Natural killer cell (primary cell): ENCODE results near the gene LRPAP1. TPM values are rescaled to one million over a fixed set of nuclear protein-coding genes. Genes with fewer than 3 reads are reported as not detected.
"Not testable (repeated sequence)": the region's sequence is repeated elsewhere in the genome, so short reads cannot be mapped to it uniquely, and the experiment has no call there.

ENCODE experiments used
- ATAC-seq, 3 donors: fragments of 150-1000 bp in 2 of 3; fragments of 200-7000 bp in 1 of 3; cut with Tn5 transposase; 1 replicate in 1 of 3; 2 replicates in 2 of 3; pipeline ENCODE4 v1.10.0; 2021; ENCODE audit warnings: mild to moderate bottlenecking in 2 of 3, moderate library complexity in 2 of 3
- DNase-seq, 2 donors: peaks; one replicate each; pipeline versions ENCODE4 v3.0.0 to v3.0.0-alpha.2; 2013 to 2021; ENCODE audit warnings: mixed read lengths in 1 of 2
- H3K27ac ChIP-seq: one replicate; pipeline ENCODE4 v1.5.1; 2013; ENCODE audit warnings: mild to moderate bottlenecking, low read length
- H3K27me3 ChIP-seq: one replicate; pipeline ENCODE4 v1.6.1; 2013; ENCODE audit warnings: low read length; ENCODE audit not compliant: control insufficient read depth, insufficient read depth
- H3K36me3 ChIP-seq: one replicate; pipeline ENCODE4 v1.6.1; 2013; ENCODE audit warnings: low read length; ENCODE audit not compliant: control insufficient read depth, insufficient read depth
- H3K4me1 ChIP-seq: one replicate; pipeline ENCODE4 v1.6.1; 2013; ENCODE audit warnings: low read length; ENCODE audit not compliant: control insufficient read depth, insufficient read depth
- H3K4me3 ChIP-seq: one replicate; pipeline ENCODE4 v1.5.1; 2013; ENCODE audit warnings: low read length
- H3K9me3 ChIP-seq: one replicate; pipeline ENCODE4 v1.6.1; 2013; ENCODE audit warnings: low read length; ENCODE audit not compliant: control insufficient read depth, insufficient read depth
- H3K27ac Mint-ChIP-seq, 2 donors: one replicate each; pipeline ENCODE4 v1.8.0; 2022; ENCODE audit warnings: mild to moderate bottlenecking in 2 of 2, mixed read lengths in 2 of 2, moderate library complexity in 1 of 2
- H3K27me3 Mint-ChIP-seq, 2 donors: one replicate each; pipeline ENCODE4 v1.8.0; 2022; ENCODE audit warnings: low read depth in 2 of 2, mixed read lengths in 2 of 2
- H3K36me3 Mint-ChIP-seq: one replicate; pipeline ENCODE4 v1.8.0; 2022; ENCODE audit warnings: mixed read lengths
- H3K4me1 Mint-ChIP-seq, 2 donors: one replicate each; pipeline ENCODE4 v1.8.0; 2022; ENCODE audit warnings: mixed read lengths in 2 of 2
- H3K4me3 Mint-ChIP-seq: one replicate; pipeline ENCODE4 v1.8.0; 2022; ENCODE audit warnings: mild to moderate bottlenecking, moderate library complexity, mixed read lengths
- H3K9me3 Mint-ChIP-seq, 2 donors: one replicate each; pipeline ENCODE4 v1.8.0; 2022; ENCODE audit warnings: mixed read lengths in 2 of 2
- WGBS: methylation state at CpG from one replicate; pipeline ENCODE4 v1.1.7; 2013; ENCODE audit warnings: missing lambda C conversion rate; ENCODE audit not compliant: insufficient coverage; 5-methylcytosine and 5-hydroxymethylcytosine counted together
- intact Hi-C: fragments of 100-400 bp; cut with micrococcal nuclease; formaldehyde crosslinking; loops from one replicate; pipeline ENCODE4 v1.14.2; 2022
- total RNA-seq, 4 donors: library from RNA; stranded (reverse); fragments of 120-200 nt in 1 of 4; gene quantifications; one replicate each; pipeline versions ENCODE4 v1.2.3 to v1.2.4, GENCODE V29; 2013 to 2022
- TF ChIP-seq, protein P1 (sequence below): fragments of 200-600 bp; IDR thresholded peaks from one replicate; pipeline ENCODE4 v1.8.0; 2022; ENCODE audit warnings: antibody characterized with exemption

Gene LRPAP1
- total RNA-seq, 3 donors from 2014 or later (not counting 1 experiment from before 2014, with no cell fraction given), result 85.4 to 93.4 (median 87.3) TPM

DNA sequence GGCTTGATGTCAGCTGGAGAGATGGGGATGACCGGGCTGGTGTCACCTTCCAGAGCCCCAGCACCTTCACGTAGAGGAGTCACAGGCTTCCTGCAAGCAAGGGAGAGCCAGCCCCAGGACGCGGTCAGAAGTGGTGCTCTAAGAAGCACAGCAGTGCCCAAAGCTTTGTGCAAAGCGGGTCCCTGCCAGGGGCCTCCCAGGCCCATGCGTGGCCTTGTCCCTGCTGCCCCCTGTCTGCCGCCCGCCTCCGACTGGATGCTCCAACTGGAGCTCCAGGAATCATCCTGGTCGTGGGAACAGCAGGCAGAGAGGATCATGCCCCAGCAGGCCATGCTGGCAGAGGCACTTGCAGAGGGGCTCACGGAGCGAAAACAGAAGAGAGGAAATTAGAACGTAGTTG is 40.1 kb upstream of the LRPAP1 start:
- ATAC-seq, result no peak
- no peaks in the 10 kb centered on the region for H3K27me3 ChIP-seq
- H3K9me3 ChIP-seq, result no peaks in the 10 kb centered on the region
- DNase-seq, result no peak
- H3K27me3 Mint-ChIP-seq, result no peaks in the 10 kb centered on the region
- no peaks in the 10 kb centered on the region for H3K36me3 Mint-ChIP-seq
- H3K4me1 ChIP-seq, result no peaks in the 10 kb centered on the region
- H3K27ac ChIP-seq, result no peak overlapping the region
- H3K4me3 ChIP-seq, result no peak overlapping the region
- TF ChIP-seq, protein P1, sequence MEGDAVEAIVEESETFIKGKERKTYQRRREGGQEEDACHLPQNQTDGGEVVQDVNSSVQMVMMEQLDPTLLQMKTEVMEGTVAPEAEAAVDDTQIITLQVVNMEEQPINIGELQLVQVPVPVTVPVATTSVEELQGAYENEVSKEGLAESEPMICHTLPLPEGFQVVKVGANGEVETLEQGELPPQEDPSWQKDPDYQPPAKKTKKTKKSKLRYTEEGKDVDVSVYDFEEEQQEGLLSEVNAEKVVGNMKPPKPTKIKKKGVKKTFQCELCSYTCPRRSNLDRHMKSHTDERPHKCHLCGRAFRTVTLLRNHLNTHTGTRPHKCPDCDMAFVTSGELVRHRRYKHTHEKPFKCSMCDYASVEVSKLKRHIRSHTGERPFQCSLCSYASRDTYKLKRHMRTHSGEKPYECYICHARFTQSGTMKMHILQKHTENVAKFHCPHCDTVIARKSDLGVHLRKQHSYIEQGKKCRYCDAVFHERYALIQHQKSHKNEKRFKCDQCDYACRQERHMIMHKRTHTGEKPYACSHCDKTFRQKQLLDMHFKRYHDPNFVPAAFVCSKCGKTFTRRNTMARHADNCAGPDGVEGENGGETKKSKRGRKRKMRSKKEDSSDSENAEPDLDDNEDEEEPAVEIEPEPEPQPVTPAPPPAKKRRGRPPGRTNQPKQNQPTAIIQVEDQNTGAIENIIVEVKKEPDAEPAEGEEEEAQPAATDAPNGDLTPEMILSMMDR, result no peak
- 65% methylated on average over 13 of the region's 13 CpGs for WGBS
- H3K9me3 Mint-ChIP-seq, result no peaks in the 10 kb centered on the region
- H3K36me3 ChIP-seq, result no peaks in the 10 kb centered on the region
- H3K4me1 Mint-ChIP-seq, result no peaks in the 10 kb centered on the region
- intact Hi-C loops, result no loop called here
- no peak overlapping the region for H3K27ac Mint-ChIP-seq
- H3K4me3 Mint-ChIP-seq, result no peak overlapping the region

DNA sequence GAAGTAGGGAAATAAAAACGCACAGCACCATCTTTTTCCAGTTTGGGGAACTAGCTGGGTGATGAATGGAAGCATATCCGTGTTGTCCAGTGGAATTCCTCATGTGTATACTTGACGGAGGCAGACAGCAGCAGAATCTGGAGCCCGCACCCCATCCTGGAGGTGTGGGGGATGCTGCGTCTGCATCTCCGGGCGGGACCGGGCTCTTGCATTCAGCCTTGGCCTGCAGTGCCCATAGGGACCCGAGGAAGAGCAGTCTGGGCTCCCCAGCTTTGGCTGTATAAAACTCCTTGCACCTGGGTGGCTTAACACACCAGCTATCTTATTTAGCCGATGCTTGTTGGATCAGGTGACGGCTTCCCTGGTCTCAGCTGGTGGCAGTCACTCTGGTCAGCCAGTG is 39.7 kb upstream of the LRPAP1 start:
- ATAC-seq (no peak), DNase-seq (no peak)
- Histone ChIP-seq H3K36me3 (no peaks in the 10 kb centered on the region), H3K9me3 (no peaks in the 10 kb centered on the region), H3K27ac (no peak overlapping the region), H3K4me1 (no peaks in the 10 kb centered on the region), H3K27me3 (no peaks in the 10 kb centered on the region), H3K4me3 (no peak overlapping the region)
- no peak overlapping the region for H3K27ac Mint-ChIP-seq
- WGBS, result 86% methylated on average over 11 of the region's 11 CpGs
- H3K4me3 Mint-ChIP-seq, result no peak overlapping the region
- H3K36me3 Mint-ChIP-seq, result no peaks in the 10 kb centered on the region
- TF ChIP-seq, protein P1, result no peak
- no peaks in the 10 kb centered on the region for H3K4me1 Mint-ChIP-seq
- H3K27me3 Mint-ChIP-seq, result no peaks in the 10 kb centered on the region
- H3K9me3 Mint-ChIP-seq, result no peaks in the 10 kb centered on the region
- intact Hi-C loops, result no loop called here

DNA sequence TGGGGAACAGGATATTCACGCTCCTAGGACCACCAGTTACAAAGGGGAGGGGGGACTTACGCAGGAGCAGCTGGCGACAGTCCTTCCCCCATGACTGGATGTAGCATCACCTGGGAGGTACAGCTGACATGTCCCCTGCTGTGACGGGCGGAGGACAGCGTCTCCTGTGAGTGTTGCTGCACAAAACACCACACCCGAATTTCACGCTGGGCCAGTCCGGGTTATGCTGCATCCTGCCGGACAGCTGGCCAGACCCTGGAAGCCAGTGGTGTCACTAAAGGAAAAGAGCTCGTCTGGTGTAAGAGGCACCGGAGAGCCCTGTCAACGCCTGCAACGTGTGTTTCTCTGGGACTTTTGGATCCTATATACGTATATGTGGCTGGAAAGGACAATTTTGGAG is 38.7 kb upstream of the LRPAP1 start:
- H3K9me3 Mint-ChIP-seq, H3K9me3 ChIP-seq, H3K4me1 ChIP-seq, DNase-seq, H3K27me3 ChIP-seq, H3K36me3 ChIP-seq, H3K36me3 Mint-ChIP-seq, H3K27ac ChIP-seq, H3K4me1 Mint-ChIP-seq, ATAC-seq, H3K27ac Mint-ChIP-seq, H3K4me3 ChIP-seq, H3K27me3 Mint-ChIP-seq, intact Hi-C loops, H3K4me3 Mint-ChIP-seq: not testable (repeated sequence)
- 75% methylated on average over 15 of the region's 15 CpGs for WGBS

DNA sequence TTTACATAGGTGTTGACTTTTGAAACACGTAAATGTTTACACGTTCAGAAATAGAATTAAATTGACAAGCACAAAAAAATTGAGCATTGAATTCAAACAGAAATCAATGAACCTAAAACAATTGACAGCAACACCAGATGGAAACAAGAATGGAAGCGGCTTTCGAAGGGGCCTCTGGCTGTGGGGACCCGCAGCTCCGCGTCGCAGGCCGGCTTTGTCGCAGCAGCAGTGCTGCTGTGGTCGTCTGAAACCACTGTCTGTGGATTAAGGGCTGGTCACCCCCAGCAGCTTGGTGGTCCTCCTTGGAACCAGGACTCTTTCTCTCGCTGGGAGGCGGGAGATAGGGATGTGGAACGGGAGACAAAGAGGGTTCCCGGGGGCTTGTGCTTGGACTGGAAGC is 37.4 kb upstream of the LRPAP1 start:
- H3K9me3 ChIP-seq, H3K36me3 Mint-ChIP-seq, H3K27me3 Mint-ChIP-seq, H3K27me3 ChIP-seq, H3K4me3 Mint-ChIP-seq, H3K27ac ChIP-seq, intact Hi-C loops, H3K4me1 Mint-ChIP-seq, H3K4me3 ChIP-seq, H3K36me3 ChIP-seq, ATAC-seq, H3K4me1 ChIP-seq, DNase-seq, H3K27ac Mint-ChIP-seq, H3K9me3 Mint-ChIP-seq: not testable (repeated sequence)
- 91% methylated on average over 6 of the region's 15 CpGs for WGBS

- H3K4me3 Mint-ChIP-seq, H3K27me3 Mint-ChIP-seq, H3K4me1 ChIP-seq, DNase-seq, H3K36me3 ChIP-seq, intact Hi-C loops, ATAC-seq, H3K9me3 ChIP-seq, H3K27ac Mint-ChIP-seq, H3K27me3 ChIP-seq, H3K27ac ChIP-seq, H3K4me3 ChIP-seq, H3K36me3 Mint-ChIP-seq, H3K9me3 Mint-ChIP-seq, H3K4me1 Mint-ChIP-seq: not testable (repeated sequence)
- 73% methylated on average over 4 of the region's 14 CpGs for WGBS
Observed at GRCh38 chr4:3566701-3567100, 34.5 kb upstream of the LRPAP1 start.

DNA sequence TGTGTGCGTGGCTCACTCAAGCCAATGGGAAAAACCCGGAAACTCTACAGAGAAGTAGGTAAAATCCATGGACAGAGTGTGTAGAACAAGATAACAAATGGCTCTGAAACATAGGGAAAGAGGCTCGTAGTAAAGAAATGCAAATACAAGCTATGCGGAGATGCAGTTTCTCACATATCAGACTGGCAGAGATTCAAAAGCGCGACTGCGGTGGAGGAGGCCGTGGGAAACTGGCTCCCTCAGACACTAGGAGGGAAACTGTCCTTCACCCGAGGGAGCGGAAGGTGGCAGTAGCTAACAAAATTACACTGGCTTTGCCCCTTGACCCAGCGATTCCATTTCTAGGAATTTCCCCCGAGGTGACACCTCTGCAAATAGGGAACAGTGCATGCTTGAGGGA is 34.1 kb upstream of the LRPAP1 start:
- H3K9me3 ChIP-seq, H3K4me3 ChIP-seq, H3K4me3 Mint-ChIP-seq, H3K27me3 ChIP-seq, H3K36me3 Mint-ChIP-seq, ATAC-seq, H3K27ac ChIP-seq, DNase-seq, H3K4me1 ChIP-seq, intact Hi-C loops, H3K9me3 Mint-ChIP-seq, H3K4me1 Mint-ChIP-seq, H3K27me3 Mint-ChIP-seq, H3K27ac Mint-ChIP-seq, H3K36me3 ChIP-seq: not testable (repeated sequence)
- 77% methylated on average over 4 of the region's 12 CpGs for WGBS

DNA sequence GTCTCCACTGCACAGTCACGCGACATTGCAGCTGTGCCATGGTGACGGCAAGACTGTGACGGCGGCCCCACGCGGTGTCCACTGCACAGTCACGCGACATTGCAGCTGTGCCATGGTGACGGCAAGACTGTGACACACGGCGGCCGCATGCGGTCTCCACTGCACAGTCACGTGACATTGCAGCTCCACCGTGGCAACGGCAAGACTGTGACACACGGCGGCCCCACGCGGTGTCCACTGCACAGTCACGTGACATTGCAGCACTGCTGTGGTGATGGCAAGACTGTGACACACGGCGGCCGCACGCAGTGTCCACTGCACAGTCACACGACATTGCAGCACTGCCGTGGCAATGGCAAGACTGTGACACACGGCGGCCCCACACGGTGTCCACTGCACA is 32.7 kb upstream of the LRPAP1 start:
- H3K9me3 ChIP-seq, H3K36me3 ChIP-seq, DNase-seq, H3K4me1 Mint-ChIP-seq, H3K27ac ChIP-seq, H3K4me1 ChIP-seq, H3K27me3 ChIP-seq, H3K9me3 Mint-ChIP-seq, H3K36me3 Mint-ChIP-seq, H3K4me3 Mint-ChIP-seq, intact Hi-C loops, H3K27me3 Mint-ChIP-seq, ATAC-seq, H3K27ac Mint-ChIP-seq, H3K4me3 ChIP-seq: not testable (repeated sequence)
- 97% methylated on average over 31 of the region's 31 CpGs for WGBS
